Lower lobe of right lung (tissue), 2 donors: Measurements from ENCODE around the gene NCLN. TPM values are rescaled to one million over a fixed set of nuclear protein-coding genes. Genes with fewer than 3 reads are reported as not detected.

Experiments
- ATAC-seq, 2 donors: fragments of 200-7000 bp; cut with Tn5 transposase; one replicate each; pipeline ENCODE4 v1.9.1; 2020 to 2022; ENCODE audit warnings: mild to moderate bottlenecking in 2 of 2, moderate library complexity in 2 of 2
- DNase-seq: peaks from one replicate; pipeline ENCODE4 v3.0.0-alpha.2; 2020
- H3K27ac ChIP-seq: fragments of 200-600 bp; one replicate; pipeline ENCODE4 v1.8.0; 2022
- H3K27me3 ChIP-seq: fragments of 200-600 bp; one replicate; pipeline ENCODE4 v1.8.0; 2022; ENCODE audit warnings: low read depth
- H3K36me3 ChIP-seq: fragments of 200-600 bp; one replicate; pipeline ENCODE4 v1.8.0; 2022; ENCODE audit warnings: mild to moderate bottlenecking
- H3K4me1 ChIP-seq: fragments of 200-600 bp; one replicate; pipeline ENCODE4 v1.8.0; 2022
- H3K4me3 ChIP-seq: fragments of 200-600 bp; one replicate; pipeline ENCODE4 v1.8.0; 2022; ENCODE audit warnings: mild to moderate bottlenecking
- H3K9me3 ChIP-seq: fragments of 200-600 bp; one replicate; pipeline ENCODE4 v1.8.0; 2022
- CTCF ChIP-seq: fragments of 200-600 bp; IDR thresholded peaks from one replicate; pipeline ENCODE4 v1.8.0; 2022; ENCODE audit warnings: antibody characterized with exemption, mild to moderate bottlenecking
- intact Hi-C: fragments of 100-400 bp; cut with DNase I; formaldehyde crosslinking; loops from one replicate; pipeline ENCODE4 v1.11.0; 2022
- total RNA-seq: library from RNA; stranded (reverse); fragmentation: NEBNext Ultra II Directional; extraction: Animal tissue kit (Norgen Biotek cat#: 25700); gene quantifications from one replicate; pipeline ENCODE4 v1.2.1, GENCODE V29; 2021
- donor health status: DM: no; HTN: yes; CAD: no; lungs with severe emphysema.

Gene NCLN
- total RNA-seq, 1 donor from 2014 or later = 68.8 TPM

- H3K27me3 ChIP-seq = no peaks in the 10 kb centered on the region
- peak overlapping the region; percentile 98 for H3K4me3 ChIP-seq
- no peak for DNase-seq
- peaks cover 9% of the 10 kb centered on the region for H3K36me3 ChIP-seq
- TF ChIP-seq CTCF = no peak
- H3K9me3 ChIP-seq = no peaks in the 10 kb centered on the region
- no peak overlapping the region for H3K27ac ChIP-seq
- peaks cover 39% of the 10 kb centered on the region for H3K4me1 ChIP-seq
- intact Hi-C loops = no loop called here
- ATAC-seq = no peak
Measured at GRCh38 chr19:3187662-3188511, 2.2 kb downstream of the NCLN start.

GRCh38 chr19:3188627-3189596 is 3.2 kb downstream of the NCLN start:
- no peak for ATAC-seq
- no peak for TF ChIP-seq CTCF
- Histone ChIP-seq H3K4me1 (peaks cover 35% of the 10 kb centered on the region), H3K4me3 (no peak overlapping the region), H3K27ac (peak overlapping the region; percentile 43), H3K27me3 (no peaks in the 10 kb centered on the region), H3K9me3 (no peaks in the 10 kb centered on the region), H3K36me3 (peaks cover 15% of the 10 kb centered on the region)
- DNase-seq = peak; percentile 75
- intact Hi-C loops = no loop called here

- no peak overlapping the region for H3K4me3 ChIP-seq
- DNase-seq (no peak), ATAC-seq (no peak)
- no peak for TF ChIP-seq CTCF
- peaks cover 29% of the 10 kb centered on the region for H3K4me1 ChIP-seq
- H3K36me3 ChIP-seq = peaks cover 18% of the 10 kb centered on the region
- H3K9me3 ChIP-seq = no peaks in the 10 kb centered on the region
- intact Hi-C loops = no loop called here
- no peak overlapping the region for H3K27ac ChIP-seq
- H3K27me3 ChIP-seq = no peaks in the 10 kb centered on the region
Measured at GRCh38 chr19:3189702-3190469, 4.2 kb downstream of the NCLN start.

- intact Hi-C loops = no loop called here
- peaks cover 18% of the 10 kb centered on the region for H3K36me3 ChIP-seq
Measured at GRCh38 chr19:3190470-3190770, 4.7 kb downstream of the NCLN start.

More at GRCh38 chr19:3190470-3190770, 4.7 kb downstream of the NCLN start:
- Histone ChIP-seq H3K9me3 (no peaks in the 10 kb centered on the region), H3K27ac (no peak overlapping the region), H3K4me1 (peaks cover 29% of the 10 kb centered on the region), H3K4me3 (no peak overlapping the region), H3K27me3 (no peaks in the 10 kb centered on the region)
- no peak for TF ChIP-seq CTCF
- DNase-seq = no peak
- ATAC-seq = no peak
